Common myeloid progenitor, CD34-positive (primary cell): ENCODE results near the gene ZNF888.
"Not testable (repeated sequence)": the region's sequence is repeated elsewhere in the genome, so short reads cannot be mapped to it uniquely, and the experiment has no call there.

Source experiments
- CTCF ChIA-PET: fragments of 350-600 bp; sonication (Branson Sonifier 250); formaldehyde crosslinking; loops from one replicate; lab custom pipeline; 2021; ENCODE audit warnings: antibody characterized with exemption; lab: Charles Lee
- POLR2A ChIA-PET: fragments of 350-600 bp; sonication (Branson Sonifier 250); formaldehyde crosslinking; loops from one replicate; lab custom pipeline; 2021; ENCODE audit warnings: antibody characterized with exemption; lab: Charles Lee
- DNase-seq, 3 donors: peaks; one replicate each; pipeline versions ENCODE4 v3.0.0 to v3.0.0-alpha.2; 2013
- H3K27ac ChIP-seq, 2 experiments: 1 replicate in 1 of 2; 2 replicates in 1 of 2; pipeline ENCODE4 v1.7.0; 2013; ENCODE audit warnings: inconsistent platforms in 2 of 2, low read length in 2 of 2, mild to moderate bottlenecking in 2 of 2, low read depth in 1 of 2, moderate library complexity in 1 of 2; ENCODE audit not compliant: severe bottlenecking in 2 of 2, insufficient read depth in 1 of 2, poor library complexity in 1 of 2
- H3K27me3 ChIP-seq, 5 experiments: replicated peaks in 2 of 5; 1 replicate in 3 of 5; 2 replicates in 2 of 5; pipeline versions ENCODE4 v1.6.1 to v1.7.0; 2013; ENCODE audit warnings: low read length in 4 of 5, mild to moderate bottlenecking in 2 of 5, moderate library complexity in 2 of 5, inconsistent platforms in 1 of 5; ENCODE audit not compliant: insufficient read depth in 5 of 5, control insufficient read depth in 4 of 5
- H3K36me3 ChIP-seq, 4 experiments: 1 replicate in 2 of 4; 2 replicates in 2 of 4; pipeline versions ENCODE4 v1.6.1 to v1.7.0; 2013; ENCODE audit warnings: low read length in 3 of 4, control low read depth in 1 of 4, mild to moderate bottlenecking in 1 of 4; ENCODE audit not compliant: control insufficient read depth in 4 of 4, insufficient read depth in 4 of 4
- H3K4me1 ChIP-seq, 4 experiments: 1 replicate in 3 of 4; 2 replicates in 1 of 4; pipeline versions ENCODE4 v1.6.1 to v1.7.1; 2013; ENCODE audit warnings: low read length in 3 of 4, mild to moderate bottlenecking in 3 of 4, control low read depth in 1 of 4, inconsistent platforms in 1 of 4, moderate library complexity in 1 of 4; ENCODE audit not compliant: control insufficient read depth in 4 of 4, insufficient read depth in 4 of 4; ENCODE audit errors: control extremely low read depth in 1 of 4
- H3K4me3 ChIP-seq, 7 experiments: 1 replicate in 4 of 7; 2 replicates in 3 of 7; pipeline versions ENCODE4 v1.5.1 to v1.7.0; 2013; ENCODE audit warnings: mild to moderate bottlenecking in 7 of 7, low read length in 6 of 7, moderate library complexity in 6 of 7, inconsistent platforms in 2 of 7, low read depth in 2 of 7, control low read depth in 1 of 7; ENCODE audit not compliant: insufficient read depth in 4 of 7, control insufficient read depth in 1 of 7; ENCODE audit errors: extremely low read depth in 1 of 7
- H3K9me3 ChIP-seq, 5 experiments: 1 replicate in 4 of 5; 2 replicates in 1 of 5; pipeline versions ENCODE4 v1.6.1 to v1.7.1; 2013; ENCODE audit warnings: low read length in 4 of 5, mild to moderate bottlenecking in 2 of 5, inconsistent platforms in 1 of 5, low read depth in 1 of 5, moderate library complexity in 1 of 5; ENCODE audit not compliant: control insufficient read depth in 4 of 5, insufficient read depth in 2 of 5; ENCODE audit errors: control extremely low read depth in 1 of 5
- WGBS: methylation state at CpG from one replicate; pipeline ENCODE4 v1.1.5; 2013; ENCODE audit not compliant: insufficient coverage; 5-methylcytosine and 5-hydroxymethylcytosine counted together

The ZNF888 gene

DNA sequence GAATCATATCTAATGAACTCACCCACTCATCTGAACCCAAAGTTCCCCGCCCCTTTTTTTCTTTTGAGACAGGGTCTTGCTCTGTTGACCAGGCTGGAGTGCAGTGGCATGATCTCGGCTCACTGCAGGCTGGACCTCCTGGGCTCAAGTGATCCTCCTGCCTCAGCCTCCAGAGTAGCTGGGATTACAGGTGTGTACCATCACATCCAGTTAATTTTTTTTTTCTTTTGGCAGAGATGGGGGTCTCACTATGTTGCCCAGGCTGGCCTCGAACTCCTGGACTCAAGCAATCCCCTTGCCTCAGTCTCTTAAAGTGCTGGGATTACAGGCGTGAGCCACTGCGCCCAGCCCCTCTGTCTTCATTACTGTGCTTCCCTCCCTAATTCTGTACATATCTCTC, 17.7 kb upstream of the ZNF888 start:
- DNase-seq, H3K27me3 ChIP-seq, H3K36me3 ChIP-seq, CTCF ChIA-PET: not testable (repeated sequence)
- WGBS, result 85% methylated on average over 5 of the region's 5 CpGs
- H3K27ac ChIP-seq, result peak overlapping the region; percentile 94 to 97
- peak overlapping the region in 5 of 7 experiments; percentile 91 to 98 (median 96) for H3K4me3 ChIP-seq
- H3K4me1 ChIP-seq, result peaks cover 9 to 64% (median 46%) of the 10 kb centered on the region in 4 experiments
- POLR2A ChIA-PET, result interaction anchor here (0.8 to 1.0 kb wide), 2 partner anchors 17 to 23 kb away, joined by 3 read pairs; no protein-coding TSS in a partner anchor
- peaks cover 0 to 11% (median 0%) of the 10 kb centered on the region in 5 experiments for H3K9me3 ChIP-seq

DNA sequence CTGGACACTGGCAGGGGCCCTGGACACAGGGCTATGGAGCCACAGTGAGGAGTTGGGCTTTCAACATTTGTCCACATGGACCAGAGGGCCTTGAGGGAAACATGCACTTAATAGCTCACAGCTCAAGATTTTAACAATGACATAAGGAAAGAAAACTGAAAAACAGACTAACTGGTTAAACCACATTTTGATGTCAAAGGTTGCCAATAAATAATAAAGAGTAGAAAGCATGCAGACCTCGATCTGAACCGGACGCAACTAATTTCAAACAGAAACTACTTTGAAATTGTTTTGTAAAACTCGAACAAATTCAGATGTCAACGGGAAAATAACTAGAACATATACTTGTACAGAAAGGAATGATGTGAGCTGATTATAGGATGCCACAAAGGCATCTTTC, 15.5 kb upstream of the ZNF888 start:
- Histone ChIP-seq H3K9me3 (peaks cover 0 to 15% (median 0%) of the 10 kb centered on the region in 5 experiments), H3K36me3 (peaks cover 0 to 11% (median 4%) of the 10 kb centered on the region in 4 experiments), H3K27me3 (no peaks in the 10 kb centered on the region), H3K4me1 (peaks cover 15 to 82% (median 59%) of the 10 kb centered on the region in 4 experiments), H3K4me3 (peak overlapping the region in 4 of 7 experiments; percentile 31 to 98 (median 50)), H3K27ac (peak overlapping the region; percentile 50 to 92)
- CTCF ChIA-PET, result interaction anchor here (2.0 to 2.3 kb wide), 2 partner anchors 12 to 17 kb away, joined by 5 to 6 read pairs; no protein-coding TSS in a partner anchor
- POLR2A ChIA-PET, result interaction anchor here (1.0 kb wide), 2 partner anchors 15 to 398 kb away, joined by 4 read pairs; no protein-coding TSS in a partner anchor
- peak in 2 of 3 donors; percentile 68 to 80 for DNase-seq
- no CpG with 5 or more reads among the region's 5 CpGs for WGBS

DNA sequence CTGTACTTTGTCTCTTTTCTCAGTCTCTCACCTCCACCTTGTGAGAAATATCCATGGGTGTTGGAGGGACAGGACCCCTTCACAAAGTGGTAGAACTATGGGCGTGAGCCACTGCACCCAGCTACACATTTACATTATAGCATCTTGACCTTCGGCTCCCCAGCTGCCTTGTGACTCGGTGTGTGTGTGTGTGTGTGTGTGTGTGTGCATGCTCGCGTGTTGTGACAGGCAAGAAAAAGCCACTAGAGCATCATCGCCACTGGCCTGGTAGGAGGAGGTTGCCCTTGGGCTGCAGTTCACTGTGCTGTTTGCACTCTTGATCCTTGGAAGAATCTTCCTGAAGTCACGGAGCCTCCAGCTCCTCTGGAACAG, 13.7 kb upstream of the ZNF888 start:
- Histone ChIP-seq H3K36me3 (peaks cover 0 to 15% (median 4%) of the 10 kb centered on the region in 4 experiments), H3K27ac (peak overlapping the region; percentile 84 to 92), H3K27me3 (no peaks in the 10 kb centered on the region), H3K4me1 (peaks cover 15 to 82% (median 55%) of the 10 kb centered on the region in 4 experiments), H3K4me3 (peak overlapping the region in 3 of 7 experiments; percentile 14 to 42 (median 35)), H3K9me3 (peaks cover 0 to 16% (median 0%) of the 10 kb centered on the region in 5 experiments)
- WGBS, result 82% methylated on average over 3 of the region's 7 CpGs
- CTCF ChIA-PET, result interaction anchor here (1.0 to 2.0 kb wide), 2 partner anchors 13 to 15 kb away, joined by 3 to 6 read pairs; no protein-coding TSS in a partner anchor
- peak in 2 of 3 donors; percentile 29 to 59 for DNase-seq
- POLR2A ChIA-PET, result interaction anchor here (1.3 kb wide), 1 partner anchor 400 kb away, joined by 4 read pairs; no protein-coding TSS in a partner anchor

DNA sequence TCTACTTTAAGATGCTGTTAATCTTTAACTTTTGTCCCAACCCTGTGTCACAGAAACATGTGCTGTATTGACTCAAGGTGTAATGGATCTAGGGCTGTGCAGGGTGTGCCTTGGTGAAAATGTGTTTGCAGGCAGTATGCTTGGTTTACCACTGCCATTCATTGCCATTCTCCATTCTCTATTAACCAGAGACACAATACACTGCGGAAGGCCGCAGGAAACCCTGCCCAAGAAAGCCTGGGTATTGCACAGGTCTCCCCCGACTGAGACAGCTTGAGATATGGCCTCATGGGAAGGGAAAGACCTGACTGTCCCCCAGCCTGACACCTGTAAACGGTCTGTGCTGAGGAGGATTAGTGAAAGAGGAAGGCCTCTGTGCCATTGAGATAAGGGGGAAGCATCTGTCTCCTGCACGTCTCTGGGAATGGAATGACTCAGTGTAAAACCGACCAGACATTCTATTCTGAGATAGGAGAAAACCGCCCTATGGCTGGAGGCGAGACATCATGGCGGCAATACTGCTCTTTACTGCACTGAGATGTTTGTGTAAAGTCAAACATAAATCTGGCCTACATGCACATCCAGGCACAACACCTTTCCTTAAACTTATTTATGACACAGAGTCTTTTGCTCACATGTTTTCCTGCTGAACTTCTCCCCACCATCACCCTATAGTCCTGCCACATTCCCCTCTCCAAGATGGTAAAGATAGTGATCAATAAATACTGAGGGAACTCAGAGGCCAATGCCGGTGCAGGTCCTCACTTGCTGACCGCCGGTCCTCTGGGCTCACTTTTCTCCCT, 13.1 kb upstream of the ZNF888 start:
- CTCF ChIA-PET, result interaction anchor here (1.0 to 2.0 kb wide), 2 partner anchors 12 to 14 kb away, joined by 3 to 6 read pairs; no protein-coding TSS in a partner anchor
- Histone ChIP-seq H3K27me3 (no peaks in the 10 kb centered on the region), H3K36me3 (peaks cover 0 to 15% (median 4%) of the 10 kb centered on the region in 4 experiments), H3K9me3 (peaks cover 0 to 16% (median 0%) of the 10 kb centered on the region in 5 experiments), H3K4me1 (peaks cover 15 to 80% (median 52%) of the 10 kb centered on the region in 4 experiments), H3K27ac (peak overlapping the region; percentile 84 to 92), H3K4me3 (peak overlapping the region in 4 of 7 experiments; percentile 14 to 42 (median 30))
- peak; percentile 94 to 100 (median 98) for DNase-seq
- WGBS, result 11% methylated on average over 11 of the region's 12 CpGs
- POLR2A ChIA-PET, result interaction anchor here (1.0 to 1.3 kb wide), 3 partner anchors 10 to 400 kb away, joined by 4 to 5 read pairs (median 4); partner anchors contain the start of gene ZNF816

DNA sequence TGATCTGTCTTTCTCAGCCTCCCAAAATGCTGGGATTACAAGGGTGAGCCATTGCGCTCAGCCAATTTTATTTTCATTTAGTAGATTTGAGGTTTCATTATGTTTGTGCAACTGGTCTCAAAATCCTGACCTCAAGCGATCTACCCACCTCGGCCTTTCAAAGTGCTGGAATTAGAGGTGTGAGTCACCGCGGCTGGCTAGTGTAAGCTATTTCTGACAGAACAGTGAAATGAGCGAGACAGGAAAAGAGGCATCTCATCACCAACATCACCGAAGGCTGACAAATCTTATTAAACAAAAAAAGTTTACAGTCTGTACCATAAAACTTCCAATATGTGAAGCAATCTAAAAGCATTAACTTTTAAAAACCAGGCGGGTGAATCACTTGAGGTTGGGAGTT, 12.2 kb upstream of the ZNF888 start:
- ChIA-PET POLR2A (no interaction called here), CTCF (no interaction called here)
- Histone ChIP-seq H3K4me3 (peak overlapping the region in 1 of 7 experiments; percentile 16), H3K27ac (peak overlapping the region; percentile 71 to 92), H3K36me3 (peaks cover 0 to 15% (median 4%) of the 10 kb centered on the region in 4 experiments), H3K4me1 (peaks cover 15 to 72% (median 48%) of the 10 kb centered on the region in 4 experiments), H3K27me3 (no peaks in the 10 kb centered on the region), H3K9me3 (peaks cover 0 to 16% (median 0%) of the 10 kb centered on the region in 5 experiments)
- whole genome bisulfite sequencing, result 82% methylated on average over 4 of the region's 8 CpGs
- DNase-seq, result peak in 2 of 3 donors; percentile 62 to 72

DNA sequence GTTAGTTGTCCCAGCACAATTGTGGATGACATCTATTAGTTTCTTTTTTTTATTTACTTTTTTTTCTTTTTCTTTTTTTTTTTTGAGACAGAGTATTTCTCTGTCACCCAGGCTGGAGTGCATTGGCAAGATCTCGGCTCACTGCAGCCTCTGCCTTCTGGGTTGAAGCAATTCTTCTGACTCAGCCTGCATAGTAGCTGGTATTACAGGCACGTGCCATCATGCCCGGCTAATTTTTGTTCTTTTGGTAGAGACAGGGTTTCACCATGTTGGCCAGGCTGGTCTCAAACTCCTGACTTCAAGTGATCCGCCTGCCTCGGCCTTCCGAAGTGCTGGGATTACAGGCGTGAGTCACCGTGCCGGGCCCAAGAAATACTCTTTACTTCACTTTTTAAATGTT, 1.4 kb upstream of the ZNF888 start:
- ChIA-PET POLR2A (interaction anchor here (1.0 to 1.2 kb wide), 2 partner anchors 16 to 39 kb away, joined by 3 read pairs; no protein-coding TSS in a partner anchor), CTCF (interaction anchor here (1.4 kb wide), 1 partner anchor 13 kb away, joined by 3 read pairs; no protein-coding TSS in a partner anchor)
- not testable (repeated sequence) for H3K27me3 ChIP-seq, DNase-seq
- Histone ChIP-seq H3K4me3 (peak overlapping the region in 1 of 7 experiments; percentile 38), H3K4me1 (peaks cover 3 to 27% (median 16%) of the 10 kb centered on the region in 4 experiments), H3K36me3 (peaks cover 7 to 33% (median 15%) of the 10 kb centered on the region in 4 experiments), H3K27ac (peak overlapping the region in 1 of 2 experiments; percentile 14), H3K9me3 (peaks cover 0 to 16% (median 0%) of the 10 kb centered on the region in 5 experiments)
- WGBS, result 100% methylated on average over 2 of the region's 9 CpGs
